ENCODE data around the gene RPL18. TPM values are rescaled to one million over a fixed set of nuclear protein-coding genes. Genes with fewer than 3 reads are reported as not detected.

The RPL18 gene
- total RNA-seq, 1 experiment from 2014 or later = 1,339 TPM

- DNase-seq = no peak
- no peak overlapping the region for H3K27ac Mint-ChIP-seq (ENCODE audit: unreplicated experiment)
- no peak overlapping the region for H3K4me3 Mint-ChIP-seq (ENCODE audit: low read depth, unreplicated experiment)
- H3K4me1 Mint-ChIP-seq (ENCODE audit: low read depth, unreplicated experiment) = peaks cover 22% of the 10 kb centered on the region
- H3K9me3 Mint-ChIP-seq (ENCODE audit: low read depth, unreplicated experiment) = no peaks in the 10 kb centered on the region
- no peak for TF ChIP-seq CTCF (IDR thresholded peaks at IDR 0.05; ENCODE audit: unreplicated experiment)
- CTCF ChIA-PET = interaction anchor here (0.6 to 1.0 kb wide), 2 partner anchors 13 to 180 kb away, joined by 3 to 7 read pairs; partner anchors contain the start of gene KDELR1
- no TSS peak for BruUV-seq (replicated peaks)
- intact Hi-C loops (cut with micrococcal nuclease; ENCODE audit: unreplicated experiment) = no loop called here
- peaks cover 8% of the 10 kb centered on the region for H3K36me3 Mint-ChIP-seq (ENCODE audit: insufficient read depth, unreplicated experiment)
- no peaks in the 10 kb centered on the region for H3K27me3 Mint-ChIP-seq (ENCODE audit: unreplicated experiment)
These were observed 47.4 kb downstream of the RPL18 start for GRCh38 chr19:48571378-48572162.

- DNase-seq = no peak
- Mint-ChIP-seq H3K9me3 (ENCODE audit: low read depth, unreplicated experiment) (no peaks in the 10 kb centered on the region), H3K36me3 (ENCODE audit: insufficient read depth, unreplicated experiment) (peaks cover 13% of the 10 kb centered on the region), H3K27ac (ENCODE audit: unreplicated experiment) (no peak overlapping the region), H3K27me3 (ENCODE audit: unreplicated experiment) (no peaks in the 10 kb centered on the region), H3K4me3 (ENCODE audit: low read depth, unreplicated experiment) (no peak overlapping the region), H3K4me1 (ENCODE audit: low read depth, unreplicated experiment) (peaks cover 30% of the 10 kb centered on the region)
- BruUV-seq (replicated peaks) = no TSS peak
- CTCF ChIA-PET = no interaction called here
- no peak for TF ChIP-seq CTCF (IDR thresholded peaks at IDR 0.05; ENCODE audit: unreplicated experiment)
- intact Hi-C loops (cut with micrococcal nuclease; ENCODE audit: unreplicated experiment) = no loop called here
These were observed 49.2 kb downstream of the RPL18 start for GRCh38 chr19:48569814-48570213.

GRCh38 chr19:48568345-48568886 is 50.6 kb downstream of the RPL18 start:
- peak overlapping the region; percentile 19 for H3K4me3 Mint-ChIP-seq (ENCODE audit: low read depth, unreplicated experiment)
- no peak for TF ChIP-seq CTCF (IDR thresholded peaks at IDR 0.05; ENCODE audit: unreplicated experiment)
- H3K9me3 Mint-ChIP-seq (ENCODE audit: low read depth, unreplicated experiment) = no peaks in the 10 kb centered on the region
- intact Hi-C loops (cut with micrococcal nuclease; ENCODE audit: unreplicated experiment) = no loop called here
- H3K36me3 Mint-ChIP-seq (ENCODE audit: insufficient read depth, unreplicated experiment) = peaks cover 13% of the 10 kb centered on the region
- H3K27ac Mint-ChIP-seq (ENCODE audit: unreplicated experiment) = no peak overlapping the region
- CTCF ChIA-PET = interaction anchor here (0.5 to 1.1 kb wide), 9 partner anchors 16 to 1684 kb away, joined by 3 to 5 read pairs (median 4); partner anchors contain the start of gene KDELR1
- BruUV-seq (replicated peaks) = no TSS peak
- DNase-seq = peak; percentile 83
- no peaks in the 10 kb centered on the region for H3K27me3 Mint-ChIP-seq (ENCODE audit: unreplicated experiment)
- peaks cover 31% of the 10 kb centered on the region for H3K4me1 Mint-ChIP-seq (ENCODE audit: low read depth, unreplicated experiment)

Other genes starting within 250 kb of the RPL18 start
- 185 and 194 TPM in 2 replicates for gene KDELR1, start 227.6 kb downstream of the RPL18 start, total RNA-seq (2022)
- 0.15 TPM in 1 of 2 replicates, not detected in the other for gene GRIN2D, start 225.5 kb downstream of the RPL18 start, total RNA-seq (2022)
- 75.0 and 76.7 TPM in 2 replicates for gene GRWD1, start 173.2 kb downstream of the RPL18 start, total RNA-seq (2022)
- gene KCNJ14, start 163.6 kb downstream of the RPL18 start, total RNA-seq (2022) = 9.6 and 9.9 TPM in 2 replicates
- gene CYTH2, start 149.8 kb downstream of the RPL18 start, total RNA-seq (2022) = 98.1 and 109 TPM in 2 replicates
- gene LMTK3, start 107.3 kb downstream of the RPL18 start, total RNA-seq (2022) = 1.0 and 2.4 TPM in 2 replicates
- gene SULT2B1, start 67.0 kb downstream of the RPL18 start, total RNA-seq (2022) = 0.64 TPM in 1 of 2 replicates, not detected in the other
- gene SPACA4, start 12.4 kb downstream of the RPL18 start, total RNA-seq (2022) = not detected in 2 replicates
- gene FAM83E, start 4.1 kb downstream of the RPL18 start, total RNA-seq (2022) = 8.2 and 13.3 TPM in 2 replicates
- 20.5 and 24.2 TPM in 2 replicates for gene SPHK2, start 328 bp upstream of the RPL18 start, total RNA-seq (2022)
- gene DBP, start 18.2 kb upstream of the RPL18 start, total RNA-seq (2022) = 4.3 and 4.9 TPM in 2 replicates
- gene CA11, start 27.0 kb upstream of the RPL18 start, total RNA-seq (2022) = 2.1 and 5.1 TPM in 2 replicates
- gene NTN5, start 53.8 kb upstream of the RPL18 start, total RNA-seq (2022) = 0.57 and 0.66 TPM in 2 replicates
- gene FUT2, start 76.8 kb upstream of the RPL18 start, total RNA-seq (2022) = 8.7 and 10.4 TPM in 2 replicates
- 1.7 TPM in 2 replicates for gene MAMSTR, start 100.5 kb upstream of the RPL18 start, total RNA-seq (2022)
- 0.09 and 0.29 TPM in 2 replicates for gene RASIP1, start 121.4 kb upstream of the RPL18 start, total RNA-seq (2022)
- 0.31 and 0.42 TPM in 2 replicates for gene IZUMO1, start 127.7 kb upstream of the RPL18 start, total RNA-seq (2022)
- gene FUT1, start 133.5 kb upstream of the RPL18 start, total RNA-seq (2022) = 2.6 and 2.9 TPM in 2 replicates
- not detected in 2 replicates for gene FGF21, start 136.3 kb upstream of the RPL18 start, total RNA-seq (2022)
- gene BCAT2, start 191.9 kb upstream of the RPL18 start, total RNA-seq (2022) = 84.4 and 91.0 TPM in 2 replicates
- 2.6 and 5.7 TPM in 2 replicates for gene HSD17B14, start 217.3 kb upstream of the RPL18 start, total RNA-seq (2022)
- 57.6 and 72.2 TPM in 2 replicates for gene PLEKHA4, start 249.4 kb upstream of the RPL18 start, total RNA-seq (2022)

Data from Calu3 (cell line).